AG04450 (cell line): ENCODE data around the gene UAP1. TPM values are rescaled to one million over a fixed set of nuclear protein-coding genes. Genes with fewer than 3 reads are reported as not detected.

Experiments used
- CTCF ChIA-PET: fragments of 300-600, 350-600 bp; formaldehyde crosslinking; extraction: SDS; loops from one replicate; lab custom pipeline; 2022; ENCODE audit warnings: antibody characterized with exemption, inconsistent platforms; lab: Charles Lee
- POLR2A ChIA-PET: fragments of 350-600 bp; formaldehyde crosslinking; extraction: SDS; loops from one replicate; lab custom pipeline; 2021; ENCODE audit warnings: antibody characterized with exemption, inconsistent platforms; lab: Yijun Ruan, JAX
- DNase-seq: peaks from one replicate; pipeline ENCODE4 v3.0.0-alpha.2; 2011; ENCODE audit warnings: low read depth, low spot score
- H3K27ac ChIP-seq: one replicate; pipeline ENCODE4 v1.5.1; 2012; ENCODE audit warnings: low read depth, low read length, control low read depth
- H3K27me3 ChIP-seq: one replicate; pipeline ENCODE4 v1.6.0; 2012; ENCODE audit warnings: low read length; ENCODE audit not compliant: control insufficient read depth, insufficient read depth
- H3K4me3 ChIP-seq: 2 replicates; pipeline ENCODE4 v1.5.1; 2011; ENCODE audit warnings: mild to moderate bottlenecking, low read depth, low read length, control low read depth
- H3K9me3 ChIP-seq: 2 replicates; pipeline ENCODE4 v1.5.1; 2012; ENCODE audit warnings: low read length; ENCODE audit not compliant: control insufficient read depth, insufficient read depth
- CTCF ChIP-seq: IDR thresholded peaks from 2 replicates; pipeline ENCODE4 v1.5.1; 2011; ENCODE audit warnings: low read depth, low read length, control low read depth, inconsistent platforms
- polyA plus RNA-seq: library from polyadenylated mRNA; depleted of rRNA; stranded (reverse); fragments of >200 nt; gene quantifications from 2 replicates; pipeline ENCODE4 v1.2.3, GENCODE V29; 2011; rRNA removed
- small RNA-seq: library from RNA; depleted of rRNA; stranded (forward); fragments of <200 nt; gene quantifications from one replicate; pipeline ENCODE3, GENCODE V24; 2012; ENCODE audit warnings: low read depth; ENCODE audit not compliant: insufficient read length

Gene UAP1
- polyA plus RNA-seq, 1 experiment = 85.7 TPM

GRCh38 chr1:162649583-162649982 is 88.1 kb downstream of the UAP1 start:
- Histone ChIP-seq H3K4me3 (no peak overlapping the region), H3K27me3 (no peaks in the 10 kb centered on the region), H3K27ac (no peak overlapping the region), H3K9me3 (no peaks in the 10 kb centered on the region)
- TF ChIP-seq CTCF = no peak
- POLR2A ChIA-PET = no interaction called here
- DNase-seq = no peak
- CTCF ChIA-PET = interaction anchor here (2.1 kb wide), 1 partner anchor 36 kb away, joined by 13 read pairs; no protein-coding TSS in a partner anchor

Small RNAs within 50 kb of the gene (small RNA-seq; reads per million reads assigned to genes)
- not detected for gene UQCRBP2

Other genes starting within 250 kb of the UAP1 start
- gene SPATA46, start 184.9 kb upstream of the UAP1 start, polyA plus RNA-seq = not detected in 2 replicates
- gene C1orf226, start 180.0 kb upstream of the UAP1 start, polyA plus RNA-seq = 0.07 and 0.11 TPM in 2 replicates
- gene SH2D1B, start 149.6 kb upstream of the UAP1 start, polyA plus RNA-seq = not detected in 2 replicates
- gene UHMK1, start 63.9 kb upstream of the UAP1 start, polyA plus RNA-seq = 34.7 and 48.2 TPM in 2 replicates
- 179 and 194 TPM in 2 replicates for gene DDR2, start 70.7 kb downstream of the UAP1 start, polyA plus RNA-seq
- gene HSD17B7, start 229.0 kb downstream of the UAP1 start, polyA plus RNA-seq = 7.9 and 10.5 TPM in 2 replicates